H1 (cell line): Measurements from ENCODE around the gene RNASE2. TPM values are rescaled to one million over a fixed set of nuclear protein-coding genes. Genes with fewer than 3 reads are reported as not detected.

ENCODE experiments used
- ATF2 ChIP-seq: IDR thresholded peaks from 2 replicates; pipeline ENCODE4 v1.6.1; 2012; ENCODE audit warnings: low read length, inconsistent platforms
- GTF2F1 ChIP-seq: IDR thresholded peaks from 2 replicates; pipeline ENCODE4 v1.6.1; 2012; ENCODE audit warnings: low read depth, low read length, improper control_type of control experiment, borderline replicate concordance
- KDM1A ChIP-seq: fragments of 200-600, 300-600 bp; sonication (generic); IDR thresholded peaks from 2 replicates; pipeline ENCODE4 v1.7.1; 2016; ENCODE audit warnings: mild to moderate bottlenecking, low read length, borderline replicate concordance
- KDM5A ChIP-seq: fragments of 200-600 bp; IDR thresholded peaks from 2 replicates; pipeline ENCODE4 v1.7.1; 2012; ENCODE audit warnings: mild to moderate bottlenecking, low read length, inconsistent platforms, mixed read lengths
- POU5F1 ChIP-seq: IDR thresholded peaks from 2 replicates; pipeline ENCODE4 v1.6.1; 2011; ENCODE audit warnings: low read depth, mild to moderate bottlenecking, low read length, moderate library complexity
- SIRT6 ChIP-seq: IDR thresholded peaks from one replicate; pipeline ENCODE4 v1.7.1; 2012; ENCODE audit warnings: low read length, inconsistent platforms
- polyA plus RNA-seq, 7 experiments: library from polyadenylated mRNA; depleted of rRNA in 3 of 7; stranded (reverse) in 5 of 7; unstranded in 2 of 7; fragments of >200 nt in 5 of 7; fragments of 200-250 nt in 2 of 7; gene quantifications; 1 replicate in 5 of 7; 2 replicates in 1 of 7; 4 replicates in 1 of 7; pipeline versions ENCODE4 v1.2.1 to v1.2.3, GENCODE V29; 2011 to 2013; ENCODE audit warnings: missing spikeins in 2 of 7, mixed read lengths in 2 of 7
- total RNA-seq: library from RNA; stranded (reverse); fragmentation: NEBNext Ultra II Directional; extraction: Animal tissue kit (Norgen Biotek cat#: 25700); gene quantifications from 2 replicates; pipeline ENCODE4 v1.2.1, GENCODE V29; 2021

Gene RNASE2
- total and polyA plus RNA-seq, 2 of the 8 experiments (the other 6 are each of a cell fraction or from before 2014, with no cell fraction given) = not detected

- TF ChIP-seq POU5F1 (no peak), KDM1A (no peak), KDM5A (no peak), ATF2 (no peak), SIRT6 (no peak), GTF2F1 (no peak)
- TF ChIP-seq, all 59 proteins: peak for 0
These were observed 23.4 kb downstream of the RNASE2 start (continued) for GRCh38 chr14:20978687-20979086.
